ENCODE data around the gene SPAAR.

The SPAAR gene

GRCh38 chr9:35951736-35952135 lies 42.4 kb downstream of the SPAAR start:
- no peak for DNase-seq

DNA sequence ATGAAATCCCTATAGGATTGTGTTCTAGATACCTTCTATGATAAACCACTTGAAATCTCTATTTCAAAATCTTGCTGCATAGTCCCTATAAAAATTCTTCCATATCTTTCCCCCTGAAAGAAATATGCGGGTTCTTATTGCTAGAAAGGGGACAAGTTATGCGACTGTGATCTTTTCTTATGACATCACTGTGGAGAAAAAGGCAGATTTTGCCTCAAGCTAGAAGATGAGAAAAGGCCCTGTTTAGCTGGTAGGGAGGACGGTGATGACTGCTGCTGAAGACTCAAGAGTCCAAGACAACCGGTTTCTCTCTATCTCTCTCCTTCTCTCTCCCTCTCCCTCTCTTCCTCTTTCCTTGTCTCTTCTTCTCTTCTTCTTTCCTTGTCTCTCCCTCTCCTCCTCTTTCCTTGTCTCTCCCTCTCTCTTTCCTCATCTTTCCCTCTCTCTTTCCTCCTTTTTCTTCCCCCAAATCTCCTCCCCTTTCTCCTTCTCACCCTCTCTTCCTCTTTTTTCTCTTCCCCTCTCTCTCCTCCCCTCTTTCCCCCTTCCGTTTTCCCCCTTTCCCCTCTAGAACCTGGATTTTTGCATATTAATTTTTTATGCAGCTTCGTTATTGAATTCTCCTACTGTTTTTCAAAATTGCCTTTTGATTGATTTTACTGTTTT lies 43.4 kb downstream of the SPAAR start:
- no peak for DNase-seq

DNA sequence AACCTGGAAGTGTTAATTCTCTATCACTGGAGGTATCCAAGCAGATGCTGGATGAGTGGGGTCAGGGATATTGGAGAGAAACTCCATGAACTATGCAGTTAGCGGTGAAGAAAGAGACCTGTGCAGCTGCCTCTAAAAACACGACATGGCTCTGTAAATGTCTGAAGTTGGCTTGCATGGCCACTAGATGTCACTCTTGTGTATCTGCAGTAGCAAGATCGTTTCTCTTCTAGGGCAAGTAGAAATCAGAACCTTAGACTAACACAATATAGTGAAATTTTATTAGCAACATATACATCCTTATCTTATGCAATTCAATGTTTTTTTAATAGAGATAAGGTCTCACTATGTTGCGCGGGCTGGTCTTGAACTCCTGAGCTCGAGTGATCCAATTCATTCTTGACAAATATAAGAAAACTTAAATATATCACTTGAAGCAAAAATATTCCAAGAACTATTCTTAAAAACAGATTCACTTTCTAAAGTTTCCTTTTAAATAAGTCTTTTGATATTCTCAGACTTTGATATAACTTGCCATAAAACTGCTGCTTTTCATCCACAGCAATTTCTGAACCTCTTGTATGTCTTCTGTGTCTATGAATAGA lies 45.8 kb downstream of the SPAAR start:
- peak; percentile 48 for DNase-seq

GRCh38 chr9:35956651-35957050 lies 47.4 kb downstream of the SPAAR start:
- DNase-seq: no peak

GRCh38 chr9:35958104-35958837 lies 49.0 kb downstream of the SPAAR start, which contains the start of gene OR2S2:
OR2S2 (minus strand) TSS chr9:35958154; CDS start chr9:35958098, 56 bp downstream.
- DNase-seq: no peak

DNA sequence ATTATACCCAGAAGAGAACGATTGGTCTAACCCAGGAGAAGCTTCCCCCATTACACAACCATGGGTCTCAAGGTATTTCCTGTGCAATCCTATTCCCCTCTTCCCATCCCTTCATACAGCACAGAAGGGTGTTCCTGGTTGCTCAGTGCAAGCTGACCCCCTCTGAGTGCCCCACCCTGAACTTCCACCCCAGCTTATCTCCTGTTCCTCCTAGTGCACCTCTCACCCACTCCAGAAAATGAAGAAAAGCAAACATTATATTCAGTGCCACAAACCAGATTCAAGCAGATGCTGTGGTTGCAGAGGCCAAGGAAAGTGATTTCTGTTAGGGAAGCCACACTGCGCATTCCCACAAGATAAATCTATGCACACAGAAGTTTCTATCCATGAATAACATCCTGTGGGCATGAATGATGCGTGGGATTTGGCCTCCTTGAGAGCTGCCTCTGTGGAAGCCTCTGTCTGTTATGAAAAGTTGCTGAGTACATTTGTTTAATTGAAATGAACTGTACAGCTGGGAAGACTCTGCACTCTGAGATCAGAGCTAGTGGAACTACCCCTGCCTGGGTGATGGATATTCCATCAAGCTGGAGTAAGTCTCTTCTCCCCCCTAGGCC lies 50.9 kb downstream of the SPAAR start:
- no peak for DNase-seq

Measured in NCI-H1436 (cell line).